GM23248 (cell line): ENCODE measurements around the gene CRY2. TPM values are rescaled to one million over a fixed set of nuclear protein-coding genes. Genes with fewer than 3 reads are reported as not detected.

Source experiments
- DNase-seq: peaks from one replicate; pipeline ENCODE4 v3.0.0-alpha.2; 2015
- H2AFZ ChIP-seq: fragments of 200-600 bp; sonication (generic); 2 replicates; pipeline ENCODE4 v1.6.1; 2016; ENCODE audit warnings: antibody characterized with exemption
- H3F3A ChIP-seq: fragments of 200-600 bp; sonication (generic); 2 replicates; pipeline ENCODE4 v1.6.1; 2016; ENCODE audit warnings: mild to moderate bottlenecking, antibody characterized with exemption, mixed run types; ENCODE audit not compliant: insufficient read depth
- H3K27ac ChIP-seq: fragments of 200-600 bp; sonication (generic); 2 replicates; pipeline ENCODE4 v1.5.1; 2016; ENCODE audit warnings: mild to moderate bottlenecking
- H3K27me3 ChIP-seq: fragments of 200-600 bp; sonication (generic); replicated peaks from 2 replicates; pipeline ENCODE4 v1.6.1; 2016; ENCODE audit warnings: mild to moderate bottlenecking; ENCODE audit not compliant: insufficient read depth
- H3K36me3 ChIP-seq: fragments of 200-600 bp; sonication (generic); 2 replicates; pipeline ENCODE4 v1.6.1; 2016; ENCODE audit warnings: low read depth, mild to moderate bottlenecking
- H3K4me1 ChIP-seq: fragments of 200-600 bp; sonication (generic); 2 replicates; pipeline ENCODE4 v1.6.1; 2016; ENCODE audit warnings: mild to moderate bottlenecking; ENCODE audit not compliant: insufficient read depth
- H3K4me2 ChIP-seq: fragments of 200-600 bp; sonication (generic); one replicate; pipeline ENCODE4 v1.6.1; 2016; ENCODE audit warnings: mild to moderate bottlenecking; ENCODE audit not compliant: unreplicated experiment
- H3K4me3 ChIP-seq: fragments of 200-600 bp; sonication (generic); 2 replicates; pipeline ENCODE4 v1.5.1; 2016; ENCODE audit warnings: mild to moderate bottlenecking
- H3K79me2 ChIP-seq: fragments of 200-600 bp; sonication (generic); 2 replicates; pipeline ENCODE4 v1.6.1; 2016; ENCODE audit warnings: mild to moderate bottlenecking; ENCODE audit not compliant: insufficient read depth
- H3K9ac ChIP-seq: fragments of 200-600 bp; sonication (generic); 2 replicates; pipeline ENCODE4 v1.6.1; 2016; ENCODE audit warnings: mild to moderate bottlenecking
- H3K9me2 ChIP-seq: fragments of 200-600 bp; sonication (generic); 2 replicates; pipeline ENCODE4 v1.6.1; 2016; ENCODE audit warnings: mixed run types, mild to moderate bottlenecking, moderate library complexity; ENCODE audit not compliant: insufficient read depth
- H3K9me3 ChIP-seq: fragments of 200-600 bp; sonication (generic); one replicate; pipeline ENCODE4 v1.6.1; 2017; ENCODE audit warnings: low read depth
- H4K20me1 ChIP-seq: fragments of 200-600 bp; sonication (generic); 2 replicates; pipeline ENCODE4 v1.6.0; 2016; ENCODE audit not compliant: insufficient read depth
- EZH2 ChIP-seq: fragments of 200-600 bp; sonication (generic); IDR thresholded peaks from 2 replicates; pipeline ENCODE4 v1.6.1; 2018; ENCODE audit warnings: antibody characterized with exemption, mild to moderate bottlenecking; ENCODE audit not compliant: insufficient read depth, poor library complexity, severe bottlenecking
- EZH2phosphoT487 ChIP-seq: fragments of 200-600 bp; sonication (generic); IDR thresholded peaks from 2 replicates; pipeline ENCODE4 v1.6.1; 2018; ENCODE audit warnings: antibody characterized with exemption, moderate library complexity, mild to moderate bottlenecking, low read depth; ENCODE audit not compliant: insufficient read depth
- WGBS, 2 experiments: methylation state at CpG; one replicate each; pipeline ENCODE4 v1.1.6; 2015 to 2017; ENCODE audit warnings: low lambda C conversion rate in 2 of 2, low coverage in 1 of 2; ENCODE audit errors: missing lambda C conversion rate in 2 of 2; 5-methylcytosine and 5-hydroxymethylcytosine counted together
- in situ Hi-C: fragments of 300-500 bp; cut with MboI; formaldehyde crosslinking; loops from 2 replicates; pipeline ENCODE4 v1.15.0; 2020
- polyA plus RNA-seq: library from polyadenylated mRNA; unstranded; fragments of >200 nt; fragmentation: Nextera tagmentation; extraction: Ambion mirVana; gene quantifications from 2 replicates; pipeline ENCODE4 v1.2.1, GENCODE V29; 2016
- total RNA-seq: library from RNA; depleted of rRNA; stranded (reverse); fragments of >200 nt; shearing (Covaris generic); gene quantifications from 2 replicates; pipeline ENCODE4 v1.2.3, GENCODE V29; 2014

Gene CRY2
- total and polyA plus RNA-seq, 2 experiments from 2014 or later = 7.6 to 10.3 TPM

- no peaks in the 10 kb centered on the region for H4K20me1 ChIP-seq
- H3K36me3 ChIP-seq = no peaks in the 10 kb centered on the region
- H3K9me3 ChIP-seq = no peaks in the 10 kb centered on the region
- H3K27ac ChIP-seq = peak overlapping the region; percentile 98
- H3K4me1 ChIP-seq = peaks cover 52% of the 10 kb centered on the region
- H3K4me2 ChIP-seq = peak overlapping the region; percentile 11
- peaks cover 40% of the 10 kb centered on the region for H3F3A ChIP-seq
- no peak for TF ChIP-seq EZH2
- TF ChIP-seq EZH2phosphoT487 = no peak
- peak overlapping the region; percentile 74 for H3K9ac ChIP-seq
- in situ Hi-C loops = no loop called here
- H3K9me2 ChIP-seq = no peaks in the 10 kb centered on the region
- no peak overlapping the region for H3K4me3 ChIP-seq
- peaks cover 51% of the 10 kb centered on the region for H3K79me2 ChIP-seq
- 40 to 47% methylated on average over 5 to 6 of the region's 6 CpGs for WGBS, 2 experiments
- H2AFZ ChIP-seq = no peak overlapping the region
- H3K27me3 ChIP-seq = no peaks in the 10 kb centered on the region
- peak; percentile 71 for DNase-seq
Measured at GRCh38 chr11:45856044-45856468, 8.8 kb downstream of the CRY2 start.

GRCh38 chr11:45857961-45858474 is 10.7 kb downstream of the CRY2 start:
- peak overlapping the region; percentile 81 for H3K9ac ChIP-seq
- peak; percentile 98 for DNase-seq

GRCh38 chr11:45858751-45859398 is 11.6 kb downstream of the CRY2 start:
- Histone ChIP-seq H3K27me3 (no peaks in the 10 kb centered on the region), H3K79me2 (peaks cover 23% of the 10 kb centered on the region), H3K36me3 (peaks cover 16% of the 10 kb centered on the region; the same call in 1 of the 2 replicates), H3K9me3 (no peaks in the 10 kb centered on the region), H2AFZ (no peak overlapping the region), H3K4me1 (peaks cover 52% of the 10 kb centered on the region), H3F3A (peaks cover 35% of the 10 kb centered on the region), H3K4me2 (peak overlapping the region; percentile 78), H3K9me2 (no peaks in the 10 kb centered on the region), H3K9ac (peak overlapping the region; percentile 81), H4K20me1 (no peaks in the 10 kb centered on the region), H3K27ac (peak overlapping the region; percentile 98), H3K4me3 (peak overlapping the region; percentile 30; the same call in 1 of the 2 replicates)
- no peak for DNase-seq
- in situ Hi-C loops = no loop called here
- TF ChIP-seq EZH2 (no peak), EZH2phosphoT487 (no peak)
- WGBS, 2 experiments = 50 to 56% methylated on average over 5 of the region's 5 CpGs

More at GRCh38 chr11:45857961-45858474, 10.7 kb downstream of the CRY2 start:
- Histone ChIP-seq H3K4me2 (peak overlapping the region; percentile 78), H4K20me1 (no peaks in the 10 kb centered on the region), H3K27ac (peak overlapping the region; percentile 98), H3F3A (peaks cover 35% of the 10 kb centered on the region), H3K4me1 (peaks cover 52% of the 10 kb centered on the region), H3K79me2 (peaks cover 32% of the 10 kb centered on the region), H3K9me3 (no peaks in the 10 kb centered on the region), H3K27me3 (no peaks in the 10 kb centered on the region), H3K4me3 (no peak overlapping the region), H3K9me2 (no peaks in the 10 kb centered on the region), H2AFZ (no peak overlapping the region), H3K36me3 (peaks cover 16% of the 10 kb centered on the region; the same call in 1 of the 2 replicates)
- in situ Hi-C loops = no loop called here
- WGBS, 2 experiments = 0% methylated on average over 2 of the region's 2 CpGs
- TF ChIP-seq EZH2 (no peak), EZH2phosphoT487 (no peak)

- H3K9ac ChIP-seq = peak overlapping the region; percentile 81
- peaks cover 15% of the 10 kb centered on the region for H3K79me2 ChIP-seq
- H3K4me2 ChIP-seq = peak overlapping the region; percentile 78
- TF ChIP-seq EZH2 (no peak), EZH2phosphoT487 (no peak)
- in situ Hi-C loops = no loop called here
- no peak overlapping the region for H2AFZ ChIP-seq
- 1 to 4% methylated on average over 12 of the region's 12 CpGs for WGBS, 2 experiments
- peak; percentile 99 for DNase-seq
- peak overlapping the region; percentile 98 for H3K27ac ChIP-seq
- no peaks in the 10 kb centered on the region for H3K9me2 ChIP-seq
- no peaks in the 10 kb centered on the region for H4K20me1 ChIP-seq
- no peaks in the 10 kb centered on the region for H3K27me3 ChIP-seq
- H3F3A ChIP-seq = peaks cover 35% of the 10 kb centered on the region
- H3K4me1 ChIP-seq = peaks cover 52% of the 10 kb centered on the region
- peak overlapping the region; percentile 34; the same call in 1 of the 2 replicates for H3K4me3 ChIP-seq
- no peaks in the 10 kb centered on the region for H3K9me3 ChIP-seq
- peaks cover 16% of the 10 kb centered on the region; the same call in 1 of the 2 replicates for H3K36me3 ChIP-seq
Measured at GRCh38 chr11:45859661-45860140, 12.4 kb downstream of the CRY2 start.
